VCaP (cell line): ENCODE data around the gene BRSK1.

Experiments used
- H3K27ac ChIP-seq: fragments of 450-650 bp; 2 replicates; pipeline ENCODE4 v1.5.1; 2017
- TF ChIP-seq, protein P1 (sequence below): fragments of 450-650 bp; conservative IDR thresholded peaks from 2 replicates; pipeline ENCODE4 v1.5.1; 2017; ENCODE audit warnings: mild to moderate bottlenecking, moderate library complexity

Gene BRSK1

DNA sequence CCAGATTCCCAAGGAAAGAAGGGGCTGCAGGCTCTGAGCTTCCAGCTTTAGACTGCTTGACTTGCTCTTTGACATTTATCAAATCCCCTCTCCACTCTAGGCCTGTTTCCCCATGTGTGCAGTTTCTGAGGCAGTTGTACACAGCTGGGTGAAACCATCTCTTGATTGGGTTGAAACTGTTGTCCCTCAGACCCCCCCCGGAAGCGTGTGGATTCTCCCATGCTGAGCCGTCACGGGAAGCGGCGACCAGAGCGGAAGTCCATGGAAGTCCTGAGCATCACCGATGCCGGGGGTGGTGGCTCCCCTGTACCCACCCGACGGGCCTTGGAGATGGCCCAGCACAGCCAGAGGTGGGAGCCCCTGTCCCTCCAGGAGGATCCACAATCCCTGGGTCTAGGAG, 19.7 kb downstream of the BRSK1 start:
- TF ChIP-seq, protein P1, sequence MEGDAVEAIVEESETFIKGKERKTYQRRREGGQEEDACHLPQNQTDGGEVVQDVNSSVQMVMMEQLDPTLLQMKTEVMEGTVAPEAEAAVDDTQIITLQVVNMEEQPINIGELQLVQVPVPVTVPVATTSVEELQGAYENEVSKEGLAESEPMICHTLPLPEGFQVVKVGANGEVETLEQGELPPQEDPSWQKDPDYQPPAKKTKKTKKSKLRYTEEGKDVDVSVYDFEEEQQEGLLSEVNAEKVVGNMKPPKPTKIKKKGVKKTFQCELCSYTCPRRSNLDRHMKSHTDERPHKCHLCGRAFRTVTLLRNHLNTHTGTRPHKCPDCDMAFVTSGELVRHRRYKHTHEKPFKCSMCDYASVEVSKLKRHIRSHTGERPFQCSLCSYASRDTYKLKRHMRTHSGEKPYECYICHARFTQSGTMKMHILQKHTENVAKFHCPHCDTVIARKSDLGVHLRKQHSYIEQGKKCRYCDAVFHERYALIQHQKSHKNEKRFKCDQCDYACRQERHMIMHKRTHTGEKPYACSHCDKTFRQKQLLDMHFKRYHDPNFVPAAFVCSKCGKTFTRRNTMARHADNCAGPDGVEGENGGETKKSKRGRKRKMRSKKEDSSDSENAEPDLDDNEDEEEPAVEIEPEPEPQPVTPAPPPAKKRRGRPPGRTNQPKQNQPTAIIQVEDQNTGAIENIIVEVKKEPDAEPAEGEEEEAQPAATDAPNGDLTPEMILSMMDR: no peak
- no peak overlapping the region for H3K27ac ChIP-seq

DNA sequence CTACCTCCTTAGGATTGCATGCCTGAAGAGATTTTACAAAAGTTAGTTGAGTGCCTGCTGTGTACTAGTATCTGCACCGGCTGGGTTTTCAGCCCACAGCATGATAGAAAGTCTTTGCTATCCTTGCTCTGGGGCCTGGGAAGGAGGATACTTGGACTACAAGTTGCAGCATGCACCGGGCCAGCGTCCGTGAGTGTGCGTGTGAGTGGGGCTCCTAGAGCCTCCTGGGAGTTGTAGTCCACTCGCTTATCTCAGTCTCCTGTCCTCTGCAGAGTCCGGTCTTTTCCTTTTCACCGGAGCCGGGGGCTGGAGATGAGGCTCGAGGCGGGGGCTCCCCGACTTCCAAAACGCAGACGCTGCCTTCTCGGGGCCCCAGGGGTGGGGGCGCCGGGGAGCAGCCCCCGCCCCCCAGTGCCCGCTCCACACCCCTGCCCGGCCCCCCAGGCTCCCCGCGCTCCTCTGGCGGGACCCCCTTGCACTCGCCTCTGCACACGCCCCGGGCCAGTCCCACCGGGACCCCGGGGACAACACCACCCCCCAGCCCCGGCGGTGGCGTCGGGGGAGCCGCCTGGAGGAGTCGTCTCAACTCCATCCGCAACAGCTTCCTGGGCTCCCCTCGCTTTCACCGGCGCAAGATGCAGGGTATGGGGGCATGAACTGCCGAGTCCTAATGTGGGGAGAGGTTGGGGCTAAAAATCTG, 20.6 kb downstream of the BRSK1 start:
- TF ChIP-seq, protein P1: no peak
- H3K27ac ChIP-seq: no peak overlapping the region

DNA sequence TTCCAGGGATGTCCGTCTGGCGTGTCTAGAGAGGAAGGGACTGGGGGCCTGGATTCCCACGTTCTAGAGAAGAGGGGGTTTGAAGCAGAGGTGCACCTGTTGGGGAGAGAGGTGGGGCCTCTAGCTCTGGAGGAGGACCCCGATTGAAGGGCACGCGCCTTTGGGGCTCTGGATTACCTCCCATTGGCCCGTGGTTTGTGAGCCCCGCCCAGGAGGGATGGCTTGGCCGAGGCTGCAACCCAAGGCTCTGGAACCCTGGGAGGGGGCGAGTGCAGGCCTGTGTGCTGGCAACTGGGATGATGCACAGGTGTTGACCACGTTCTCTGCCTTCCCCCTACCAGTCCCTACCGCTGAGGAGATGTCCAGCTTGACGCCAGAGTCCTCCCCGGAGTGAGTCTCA, 21.2 kb downstream of the BRSK1 start:
- no peak overlapping the region for H3K27ac ChIP-seq

DNA sequence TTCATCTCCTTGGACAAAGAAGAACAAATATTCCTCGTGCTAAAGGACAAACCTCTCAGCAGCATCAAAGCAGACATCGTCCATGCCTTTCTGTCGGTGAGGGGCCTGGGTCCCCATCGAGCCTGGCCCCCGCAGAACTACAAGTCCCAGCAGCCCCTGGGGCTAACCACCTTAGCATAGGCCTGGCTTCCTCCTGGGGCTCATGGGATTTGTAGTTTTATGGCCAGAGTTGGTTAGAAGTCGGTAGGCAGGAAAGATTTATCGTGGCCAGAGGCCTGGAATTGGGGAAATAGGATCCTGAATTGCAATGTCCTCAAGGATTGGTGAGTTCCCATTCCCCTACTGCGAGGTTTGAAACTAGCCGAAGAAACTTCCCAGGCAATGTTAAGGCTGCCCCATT, 21.7 kb downstream of the BRSK1 start:
- no peak overlapping the region for H3K27ac ChIP-seq
- TF ChIP-seq, protein P1: no peak

More for the DNA sequence above, 21.2 kb downstream of the BRSK1 start:
- TF ChIP-seq, protein P1: no peak

DNA sequence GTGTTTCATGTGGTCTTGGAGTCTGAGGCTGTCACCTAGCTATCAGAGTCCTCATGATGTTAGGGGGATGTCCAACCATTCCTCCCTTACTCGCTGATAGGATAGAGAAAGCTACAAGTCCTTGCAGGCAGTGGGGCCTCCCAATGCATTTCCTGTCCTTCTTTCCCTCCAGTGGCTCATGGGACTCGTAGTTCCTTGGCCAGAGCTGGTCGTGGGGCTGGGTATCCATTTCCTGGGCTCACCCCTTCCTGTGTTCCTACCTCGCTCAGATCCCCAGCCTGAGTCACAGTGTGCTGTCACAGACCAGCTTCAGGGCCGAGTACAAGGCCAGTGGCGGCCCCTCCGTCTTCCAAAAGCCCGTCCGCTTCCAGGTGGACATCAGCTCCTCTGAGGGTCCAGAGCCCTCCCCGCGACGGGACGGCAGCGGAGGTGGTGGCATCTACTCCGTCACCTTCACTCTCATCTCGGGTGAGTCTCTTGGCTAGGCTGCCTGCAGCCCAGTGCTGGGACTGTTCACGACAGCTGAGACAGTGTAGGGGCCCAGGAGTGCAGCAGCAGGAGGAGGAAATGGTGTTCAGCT, 22.3 kb downstream of the BRSK1 start:
- H3K27ac ChIP-seq: no peak overlapping the region
- TF ChIP-seq, protein P1: no peak

DNA sequence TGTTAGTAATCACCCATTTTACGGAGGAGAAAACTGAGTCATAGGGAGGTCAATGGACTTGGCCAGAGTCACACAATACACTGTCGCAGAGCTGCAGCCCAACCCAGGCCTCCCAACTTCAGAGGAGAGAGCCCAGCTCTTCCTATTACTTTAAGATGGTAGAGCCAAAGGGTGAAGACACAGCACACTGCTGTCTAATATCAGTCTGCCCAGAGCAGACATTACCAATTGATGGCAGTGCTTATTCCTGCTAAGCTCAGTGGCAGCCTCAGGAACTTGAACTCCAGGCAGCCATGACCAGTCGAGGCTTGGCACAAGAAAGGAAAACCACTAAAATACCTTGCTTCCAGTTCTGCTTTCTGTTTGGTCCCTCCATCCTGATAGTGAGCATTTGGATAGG, 22.9 kb downstream of the BRSK1 start:
- TF ChIP-seq, protein P1: no peak
- H3K27ac ChIP-seq: no peak overlapping the region

DNA sequence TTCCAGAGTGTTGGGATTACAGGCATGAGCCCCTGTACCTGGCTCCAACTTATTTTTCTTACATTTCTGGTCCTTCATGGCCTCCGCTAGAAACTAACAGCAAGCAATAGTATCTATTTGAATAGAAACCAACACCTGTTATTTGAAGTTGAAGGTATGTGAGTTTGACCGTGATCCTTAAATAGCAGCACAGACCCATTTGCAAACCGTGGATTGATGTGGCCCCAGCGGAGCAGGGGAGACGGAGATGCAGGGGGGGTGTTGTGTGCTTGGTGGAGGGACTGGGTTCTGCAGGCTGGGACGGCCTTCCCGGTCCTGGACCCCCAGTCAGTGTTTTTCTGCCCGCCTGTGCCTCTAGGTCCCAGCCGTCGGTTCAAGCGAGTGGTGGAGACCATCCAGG, 24.5 kb downstream of the BRSK1 start:
- TF ChIP-seq, protein P1: no peak
- H3K27ac ChIP-seq: no peak overlapping the region
